ENCODE results near the gene TMEM141. TPM values are rescaled to one million over a fixed set of nuclear protein-coding genes. Genes with fewer than 3 reads are reported as not detected.
A peak's percentile ranks its signal among the peaks of the same experiment; 100 is the strongest.

Gene TMEM141
- total and polyA plus RNA-seq, 10 of the 15 experiments (the other 5 are each of a cell fraction or from before 2014, with no cell fraction given): 7.8 to 48.6 (median 34.4) TPM

- TF ChIP-seq PAX8 (IDR thresholded peaks at IDR 0.05): no peak
- peak; percentile 91 for TF ChIP-seq IKZF1 (conservative IDR thresholded peaks at IDR 0.05)
- no peak for TF ChIP-seq NFIC (IDR thresholded peaks at IDR 0.05; ENCODE audit: low read depth, low read length)
- TF ChIP-seq NFYA (IDR thresholded peaks at IDR 0.05; ENCODE audit: borderline replicate concordance, low read depth, low read length): no peak
- no peak for TF ChIP-seq CBX5 (IDR thresholded peaks at IDR 0.05; ENCODE audit: low read depth)
- TF ChIP-seq USF1 (IDR thresholded peaks at IDR 0.05; ENCODE audit: borderline replicate concordance, extremely low read length, insufficient read depth, low read depth, low read length): no peak
- no peak for TF ChIP-seq KDM1A (IDR thresholded peaks at IDR 0.05; ENCODE audit: borderline replicate concordance)
- TF ChIP-seq SIN3A (IDR thresholded peaks at IDR 0.05; ENCODE audit: low read depth, low read length): no peak
- no peak for TF ChIP-seq ATF7 (IDR thresholded peaks at IDR 0.05; ENCODE audit: low read depth)
- TF ChIP-seq SMARCA5 (IDR thresholded peaks at IDR 0.05): 0 out of 2 replicates have a peak, but pooled peaks have one; percentile 48
Measured at GRCh38 chr9:136807281-136808074, 16.3 kb downstream of the TMEM141 start, which contains the start of gene RABL6 (continued).
